ENCODE measurements around the gene MAP3K9. TPM values are rescaled to one million over a fixed set of nuclear protein-coding genes. Genes with fewer than 3 reads are reported as not detected.

The MAP3K9 gene
- total and polyA plus RNA-seq, 10 of the 15 experiments (the other 5 are each of a cell fraction or from before 2014, with no cell fraction given): 0.48 to 7.9 (median 2.9) TPM

DNA sequence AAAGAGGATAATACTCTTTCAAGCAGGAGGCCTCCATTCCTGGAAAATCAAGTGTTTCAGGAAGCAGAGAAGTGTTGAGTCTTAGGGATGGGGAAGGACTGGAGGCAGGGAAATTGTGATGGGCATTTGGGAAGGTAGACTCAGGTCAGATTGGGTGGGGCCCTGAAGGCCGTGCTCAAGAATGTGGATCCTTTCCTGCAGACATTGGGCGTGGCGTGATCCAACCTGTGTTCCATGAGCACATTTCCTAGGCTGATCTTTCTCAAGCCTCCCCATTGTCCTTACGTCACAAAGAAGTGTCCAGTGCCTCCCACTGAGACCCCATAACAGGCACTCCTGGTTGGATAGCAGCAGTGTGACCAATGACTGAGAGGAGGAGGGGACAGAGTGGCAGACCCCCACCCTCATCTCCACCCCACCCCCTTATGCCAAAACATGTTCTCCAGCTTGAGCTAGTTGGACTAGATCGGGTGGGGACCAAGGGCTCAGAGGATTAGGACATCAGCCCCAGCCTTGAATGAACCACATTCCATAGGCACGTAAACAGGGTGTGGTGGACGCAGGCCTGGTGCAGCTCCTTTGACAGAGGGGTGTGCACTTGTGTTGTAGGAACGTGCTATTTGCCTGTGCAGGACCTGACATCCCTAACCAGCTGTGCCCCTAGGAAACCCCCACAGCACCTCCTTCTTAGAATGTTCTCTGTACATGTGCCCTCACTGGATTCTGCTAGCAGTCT lies 90.8 kb downstream of the MAP3K9 start:
- intact Hi-C loops (cut with micrococcal nuclease; ENCODE audit: unreplicated experiment) (loop anchor here (10.0 kb wide), 1 partner anchor 256 kb away; no protein-coding TSS in a partner anchor), in situ Hi-C loops (cut with MboI) (no loop called here)
- peaks cover 4% of the 10 kb centered on the region for H3K4me1 ChIP-seq (ENCODE audit: control insufficient read depth, insufficient read depth, low read length)
- POLR2A ChIA-PET: interaction anchor here (0.6 to 1.0 kb wide), 3 partner anchors 10 to 936 kb away, joined by 3 to 4 read pairs (median 3); no protein-coding TSS in a partner anchor
- no peak for FAIRE-seq
- H3K9me3 ChIP-seq (replicated peaks; ENCODE audit: control insufficient read depth, insufficient read depth, low read length): no peaks in the 10 kb centered on the region
- no peak for ATAC-seq
- no peak overlapping the region for H2AFZ ChIP-seq (ENCODE audit: control insufficient read depth, low read depth, low read length)
- BruUV-seq (replicated peaks): no TSS peak
- DNase-seq (ENCODE audit: low read depth, low spot score): no peak
- H3K27ac ChIP-seq (ENCODE audit: control insufficient read depth, insufficient read depth): no peak overlapping the region
- CTCF ChIA-PET: interaction anchor here (1.9 to 9.6 kb wide), 2 partner anchors 96 to 99 kb away, joined by 6 to 138 read pairs; no protein-coding TSS in a partner anchor
- no peaks in the 10 kb centered on the region for H3K79me2 ChIP-seq (ENCODE audit: control insufficient read depth, insufficient read depth, low read length)
- TF ChIP-seq, protein P1, sequence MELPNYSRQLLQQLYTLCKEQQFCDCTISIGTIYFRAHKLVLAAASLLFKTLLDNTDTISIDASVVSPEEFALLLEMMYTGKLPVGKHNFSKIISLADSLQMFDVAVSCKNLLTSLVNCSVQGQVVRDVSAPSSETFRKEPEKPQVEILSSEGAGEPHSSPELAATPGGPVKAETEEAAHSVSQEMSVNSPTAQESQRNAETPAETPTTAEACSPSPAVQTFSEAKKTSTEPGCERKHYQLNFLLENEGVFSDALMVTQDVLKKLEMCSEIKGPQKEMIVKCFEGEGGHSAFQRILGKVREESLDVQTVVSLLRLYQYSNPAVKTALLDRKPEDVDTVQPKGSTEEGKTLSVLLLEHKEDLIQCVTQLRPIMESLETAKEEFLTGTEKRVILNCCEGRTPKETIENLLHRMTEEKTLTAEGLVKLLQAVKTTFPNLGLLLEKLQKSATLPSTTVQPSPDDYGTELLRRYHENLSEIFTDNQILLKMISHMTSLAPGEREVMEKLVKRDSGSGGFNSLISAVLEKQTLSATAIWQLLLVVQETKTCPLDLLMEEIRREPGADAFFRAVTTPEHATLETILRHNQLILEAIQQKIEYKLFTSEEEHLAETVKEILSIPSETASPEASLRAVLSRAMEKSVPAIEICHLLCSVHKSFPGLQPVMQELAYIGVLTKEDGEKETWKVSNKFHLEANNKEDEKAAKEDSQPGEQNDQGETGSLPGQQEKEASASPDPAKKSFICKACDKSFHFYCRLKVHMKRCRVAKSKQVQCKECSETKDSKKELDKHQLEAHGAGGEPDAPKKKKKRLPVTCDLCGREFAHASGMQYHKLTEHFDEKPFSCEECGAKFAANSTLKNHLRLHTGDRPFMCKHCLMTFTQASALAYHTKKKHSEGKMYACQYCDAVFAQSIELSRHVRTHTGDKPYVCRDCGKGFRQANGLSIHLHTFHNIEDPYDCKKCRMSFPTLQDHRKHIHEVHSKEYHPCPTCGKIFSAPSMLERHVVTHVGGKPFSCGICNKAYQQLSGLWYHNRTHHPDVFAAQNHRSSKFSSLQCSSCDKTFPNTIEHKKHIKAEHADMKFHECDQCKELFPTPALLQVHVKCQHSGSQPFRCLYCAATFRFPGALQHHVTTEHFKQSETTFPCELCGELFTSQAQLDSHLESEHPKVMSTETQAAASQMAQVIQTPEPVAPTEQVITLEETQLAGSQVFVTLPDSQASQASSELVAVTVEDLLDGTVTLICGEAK (IDR thresholded peaks at IDR 0.05; ENCODE audit: borderline replicate concordance): no peak
- TF ChIP-seq NR2C1 (IDR thresholded peaks at IDR 0.05) (no peak), BCL11A (IDR thresholded peaks at IDR 0.05; ENCODE audit: low read depth, low read length) (no peak), MEF2B (IDR thresholded peaks at IDR 0.05; ENCODE audit: partially characterized antibody, poor library complexity, severe bottlenecking) (no peak)
- TF ChIP-seq, protein P2, sequence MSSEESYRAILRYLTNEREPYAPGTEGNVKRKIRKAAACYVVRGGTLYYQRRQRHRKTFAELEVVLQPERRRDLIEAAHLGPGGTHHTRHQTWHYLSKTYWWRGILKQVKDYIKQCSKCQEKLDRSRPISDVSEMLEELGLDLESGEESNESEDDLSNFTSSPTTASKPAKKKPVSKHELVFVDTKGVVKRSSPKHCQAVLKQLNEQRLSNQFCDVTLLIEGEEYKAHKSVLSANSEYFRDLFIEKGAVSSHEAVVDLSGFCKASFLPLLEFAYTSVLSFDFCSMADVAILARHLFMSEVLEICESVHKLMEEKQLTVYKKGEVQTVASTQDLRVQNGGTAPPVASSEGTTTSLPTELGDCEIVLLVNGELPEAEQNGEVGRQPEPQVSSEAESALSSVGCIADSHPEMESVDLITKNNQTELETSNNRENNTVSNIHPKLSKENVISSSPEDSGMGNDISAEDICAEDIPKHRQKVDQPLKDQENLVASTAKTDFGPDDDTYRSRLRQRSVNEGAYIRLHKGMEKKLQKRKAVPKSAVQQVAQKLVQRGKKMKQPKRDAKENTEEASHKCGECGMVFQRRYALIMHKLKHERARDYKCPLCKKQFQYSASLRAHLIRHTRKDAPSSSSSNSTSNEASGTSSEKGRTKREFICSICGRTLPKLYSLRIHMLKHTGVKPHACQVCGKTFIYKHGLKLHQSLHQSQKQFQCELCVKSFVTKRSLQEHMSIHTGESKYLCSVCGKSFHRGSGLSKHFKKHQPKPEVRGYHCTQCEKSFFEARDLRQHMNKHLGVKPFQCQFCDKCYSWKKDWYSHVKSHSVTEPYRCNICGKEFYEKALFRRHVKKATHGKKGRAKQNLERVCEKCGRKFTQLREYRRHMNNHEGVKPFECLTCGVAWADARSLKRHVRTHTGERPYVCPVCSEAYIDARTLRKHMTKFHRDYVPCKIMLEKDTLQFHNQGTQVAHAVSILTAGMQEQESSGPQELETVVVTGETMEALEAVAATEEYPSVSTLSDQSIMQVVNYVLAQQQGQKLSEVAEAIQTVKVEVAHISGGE (CRISPR knock-in tag; IDR thresholded peaks at IDR 0.05): no peak
- TF ChIP-seq, protein P3, sequence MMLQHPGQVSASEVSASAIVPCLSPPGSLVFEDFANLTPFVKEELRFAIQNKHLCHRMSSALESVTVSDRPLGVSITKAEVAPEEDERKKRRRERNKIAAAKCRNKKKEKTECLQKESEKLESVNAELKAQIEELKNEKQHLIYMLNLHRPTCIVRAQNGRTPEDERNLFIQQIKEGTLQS (IDR thresholded peaks at IDR 0.05; ENCODE audit: borderline replicate concordance, extremely low read depth, low read depth, low read length): no peak
- TF ChIP-seq, protein P4, sequence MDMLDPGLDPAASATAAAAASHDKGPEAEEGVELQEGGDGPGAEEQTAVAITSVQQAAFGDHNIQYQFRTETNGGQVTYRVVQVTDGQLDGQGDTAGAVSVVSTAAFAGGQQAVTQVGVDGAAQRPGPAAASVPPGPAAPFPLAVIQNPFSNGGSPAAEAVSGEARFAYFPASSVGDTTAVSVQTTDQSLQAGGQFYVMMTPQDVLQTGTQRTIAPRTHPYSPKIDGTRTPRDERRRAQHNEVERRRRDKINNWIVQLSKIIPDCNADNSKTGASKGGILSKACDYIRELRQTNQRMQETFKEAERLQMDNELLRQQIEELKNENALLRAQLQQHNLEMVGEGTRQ (IDR thresholded peaks at IDR 0.05; ENCODE audit: borderline replicate concordance, low read depth, low read length): no peak
- TF ChIP-seq, protein P5, sequence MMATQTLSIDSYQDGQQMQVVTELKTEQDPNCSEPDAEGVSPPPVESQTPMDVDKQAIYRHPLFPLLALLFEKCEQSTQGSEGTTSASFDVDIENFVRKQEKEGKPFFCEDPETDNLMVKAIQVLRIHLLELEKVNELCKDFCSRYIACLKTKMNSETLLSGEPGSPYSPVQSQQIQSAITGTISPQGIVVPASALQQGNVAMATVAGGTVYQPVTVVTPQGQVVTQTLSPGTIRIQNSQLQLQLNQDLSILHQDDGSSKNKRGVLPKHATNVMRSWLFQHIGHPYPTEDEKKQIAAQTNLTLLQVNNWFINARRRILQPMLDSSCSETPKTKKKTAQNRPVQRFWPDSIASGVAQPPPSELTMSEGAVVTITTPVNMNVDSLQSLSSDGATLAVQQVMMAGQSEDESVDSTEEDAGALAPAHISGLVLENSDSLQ (IDR thresholded peaks at IDR 0.05): no peak
- no peaks in the 10 kb centered on the region for H3K27me3 ChIP-seq (replicated peaks in 1 of 2; ENCODE audit: control insufficient read depth in 2 of 2, insufficient read depth in 2 of 2, low read length in 1 of 2)
- no peak overlapping the region for H3K9ac ChIP-seq (ENCODE audit: control insufficient read depth, insufficient read depth, low read length)
- no peak overlapping the region for H3K4me2 ChIP-seq (ENCODE audit: control insufficient read depth, insufficient read depth)
- no peaks in the 10 kb centered on the region for H3K36me3 ChIP-seq (ENCODE audit: control insufficient read depth in 2 of 2, insufficient read depth in 2 of 2, low read length in 1 of 2)
- no peak overlapping the region for H3K4me3 ChIP-seq
- RAD21 ChIA-PET (ENCODE audit: unreplicated experiment): interaction anchor here (1.3 kb wide), 1 partner anchor 95 kb away, joined by 3 read pairs; no protein-coding TSS in a partner anchor
- SMC1A ChIA-PET (ENCODE audit: uncharacterized antibody, unreplicated experiment): interaction anchor here (1.0 to 1.1 kb wide), 4 partner anchors 10 to 96 kb away, joined by 3 to 5 read pairs (median 4); no protein-coding TSS in a partner anchor
- 45% methylated on average over 8 of the region's 8 CpGs for WGBS (ENCODE audit: insufficient coverage, insufficient replicate concordance, low lambda C conversion rate, missing lambda C conversion rate)
- H4K20me1 ChIP-seq (ENCODE audit: control insufficient read depth, insufficient read depth): no peaks in the 10 kb centered on the region
